Stimulated activated CD4-positive, alpha-beta T cell treated with anti-CD3 and anti-CD28 coated beads, Interleukin-15, amount 100 ng/mL, for 48 hours (primary cell): ENCODE measurements around the gene ERC1.

ENCODE experiments used
- DNase-seq, 2 donors: peaks; one replicate each; pipeline ENCODE4 v3.0.0-alpha.2; 2020; ENCODE audit warnings: low read depth in 2 of 2

Gene ERC1

DNA sequence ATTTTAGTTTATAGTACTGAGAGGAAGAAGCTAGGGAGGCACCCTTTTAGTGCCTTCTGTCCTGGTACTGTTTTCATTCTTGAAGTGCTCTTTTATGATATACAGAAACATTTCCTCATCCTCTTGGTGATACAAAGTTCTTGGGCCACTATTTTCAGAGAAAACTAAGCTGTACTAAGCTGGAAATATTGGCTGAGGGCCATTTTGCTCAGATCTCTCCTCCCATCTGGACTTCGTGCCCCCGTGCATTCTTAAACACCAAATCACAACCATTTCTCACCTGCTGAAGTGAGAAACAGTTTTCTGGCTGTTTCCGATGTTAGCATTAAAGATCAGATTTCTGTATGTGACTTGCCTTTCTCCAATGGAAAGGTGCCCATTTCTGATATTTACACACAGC lies 444.4 kb downstream of the ERC1 start:
- DNase-seq, result no peak

GRCh38 chr12:1436015-1436414 lies 445.0 kb downstream of the ERC1 start:
- no peak for DNase-seq

GRCh38 chr12:1436981-1437380 lies 446.0 kb downstream of the ERC1 start:
- DNase-seq, result no peak

DNA sequence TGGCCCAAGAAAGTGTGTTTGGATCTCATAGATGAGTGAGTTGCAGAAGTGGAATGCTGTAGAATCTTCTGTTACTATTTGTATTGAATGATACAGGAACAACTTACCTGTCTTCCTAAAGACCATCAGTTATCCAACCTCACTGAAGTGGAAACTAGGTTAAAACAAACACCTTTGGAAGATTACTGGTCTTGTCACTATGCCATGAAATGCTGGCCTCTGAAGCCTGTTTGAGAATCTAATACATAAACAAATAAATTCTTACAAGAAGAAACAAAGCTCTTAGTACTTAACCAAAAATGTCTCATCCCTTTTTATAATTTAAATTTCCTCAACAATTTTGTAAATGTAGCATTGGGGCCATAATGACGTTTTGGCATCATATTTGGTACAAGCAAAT lies 448.2 kb downstream of the ERC1 start:
- DNase-seq, result no peak

- DNase-seq, result no peak
These were observed 448.7 kb downstream of the ERC1 start for GRCh38 chr12:1439687-1440086.

DNA sequence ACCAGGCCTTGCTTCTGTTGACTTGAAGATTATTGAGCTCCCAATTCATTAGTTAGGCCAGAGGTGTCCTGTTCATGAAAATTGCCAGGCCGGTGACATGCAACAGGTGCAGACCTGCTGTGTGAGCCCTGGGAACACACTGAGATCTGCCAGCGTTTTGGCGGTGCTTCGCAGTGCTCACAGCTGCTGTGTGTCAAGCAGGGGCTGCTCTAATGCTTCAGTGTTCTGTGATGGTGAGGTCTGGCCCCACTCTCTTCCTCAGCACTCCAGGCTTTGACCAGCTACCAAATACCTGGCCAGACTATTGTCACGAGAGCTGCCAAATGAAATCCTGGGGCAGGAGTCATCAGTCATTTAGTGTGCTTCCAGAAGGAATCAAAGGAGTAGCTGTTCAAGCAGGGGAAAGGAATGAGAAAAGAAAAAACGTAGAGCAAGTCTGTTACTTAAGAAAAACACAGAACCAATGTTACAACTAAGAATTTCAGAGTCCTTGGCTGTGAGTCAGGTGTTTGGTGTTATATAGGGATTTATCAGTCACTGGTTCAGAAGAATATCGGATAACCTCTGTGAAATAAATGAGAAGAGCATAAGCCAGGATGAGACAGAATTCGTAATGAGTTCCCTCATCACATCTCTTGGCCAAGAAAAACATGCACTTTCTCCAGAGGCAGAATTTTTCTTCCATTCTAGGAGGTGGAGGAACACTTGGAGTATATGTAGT lies 452.6 kb downstream of the ERC1 start:
- no peak for DNase-seq

DNA sequence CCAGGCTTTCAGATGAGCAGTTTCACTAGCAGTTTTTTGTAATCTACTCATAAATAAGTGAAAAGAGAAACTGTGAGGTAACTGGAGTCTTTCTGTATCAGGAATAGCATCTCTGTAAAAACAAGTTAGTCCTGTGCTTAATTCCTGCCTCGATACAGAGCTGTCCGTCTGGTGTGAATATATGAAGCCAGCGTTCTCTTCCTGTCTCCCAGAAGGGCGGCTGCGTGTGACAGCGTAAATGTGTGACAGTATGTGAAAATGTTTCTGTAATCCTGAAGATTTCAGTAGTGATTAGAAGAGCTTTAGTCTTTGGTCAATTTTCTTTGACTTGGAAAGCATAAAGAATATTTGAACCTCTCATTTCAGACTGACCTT lies 453.1 kb downstream of the ERC1 start:
- DNase-seq, result no peak

GRCh38 chr12:1445807-1446206 lies 454.8 kb downstream of the ERC1 start:
- DNase-seq, result no peak

GRCh38 chr12:1448336-1448735 lies 457.3 kb downstream of the ERC1 start:
- DNase-seq, result no peak

DNA sequence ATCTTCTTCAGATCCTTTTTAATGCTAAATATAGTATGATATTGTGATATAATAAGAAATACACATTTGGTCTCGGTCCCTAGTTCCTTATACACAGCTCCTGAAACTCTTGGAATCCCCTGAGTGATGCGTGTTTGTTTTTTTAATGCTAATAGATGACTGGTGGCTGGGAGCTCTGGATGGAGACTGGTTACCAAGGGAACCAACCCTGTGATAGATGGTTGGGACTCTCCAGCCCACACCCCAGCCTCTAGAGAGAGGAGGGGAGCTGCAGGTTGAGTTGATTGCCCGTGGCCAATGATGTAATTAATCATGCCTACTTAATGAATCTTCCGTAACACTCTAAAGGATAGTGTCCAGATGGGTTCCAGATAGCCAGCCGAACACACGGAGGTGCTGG lies 462.8 kb downstream of the ERC1 start:
- no peak for DNase-seq

GRCh38 chr12:1456885-1457284 lies 465.9 kb downstream of the ERC1 start:
- DNase-seq, result no peak

- no peak for DNase-seq
These were observed 466.9 kb downstream of the ERC1 start for GRCh38 chr12:1457901-1458300.

GRCh38 chr12:1459339-1459738 lies 468.3 kb downstream of the ERC1 start:
- DNase-seq, result no peak

DNA sequence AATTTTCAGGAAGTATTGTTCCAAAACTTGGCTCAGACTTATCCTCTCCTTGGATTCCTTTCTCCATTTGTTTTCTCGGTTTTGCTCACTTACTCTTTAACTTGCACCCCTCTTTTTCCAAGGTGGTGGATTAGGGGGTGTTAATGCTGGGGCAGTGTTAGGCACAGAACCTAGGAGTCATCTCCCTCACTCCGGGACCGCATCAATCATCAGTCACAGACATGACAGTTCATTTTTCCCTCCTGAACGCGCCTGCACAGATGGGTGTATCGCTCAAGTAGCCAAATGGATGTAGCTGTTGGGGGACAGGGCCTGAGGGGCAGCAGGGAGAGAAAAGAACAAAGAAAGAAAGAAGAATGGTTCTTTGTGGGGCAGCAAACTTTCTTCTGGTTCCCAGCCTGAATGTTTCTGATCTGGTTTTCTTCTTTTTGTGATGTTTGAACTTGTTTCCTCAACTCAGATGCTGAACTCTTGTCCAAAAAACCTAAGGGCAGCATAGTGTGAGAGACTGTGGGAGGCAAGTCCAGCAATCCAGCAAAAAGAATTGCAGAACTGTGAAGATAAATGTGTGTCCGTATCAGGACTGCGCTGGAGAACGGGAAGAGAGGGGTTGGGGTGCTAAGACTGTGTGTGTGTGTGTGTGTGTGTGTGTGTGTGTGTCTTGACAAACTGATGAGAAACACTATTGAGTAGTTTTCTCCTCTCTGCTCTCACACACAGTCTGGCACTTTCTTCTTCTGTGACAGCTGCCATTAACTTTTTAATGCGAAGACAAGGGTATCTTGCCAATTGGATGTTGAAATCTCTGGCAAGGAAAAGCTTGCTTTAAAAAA lies 472.3 kb downstream of the ERC1 start:
- DNase-seq, result no peak

- no peak for DNase-seq
These were observed 473.9 kb downstream of the ERC1 start for GRCh38 chr12:1464925-1465324.

GRCh38 chr12:1465990-1466389 lies 475.0 kb downstream of the ERC1 start:
- no peak for DNase-seq

GRCh38 chr12:1466481-1467154 lies 475.6 kb downstream of the ERC1 start:
- DNase-seq, result no peak

DNA sequence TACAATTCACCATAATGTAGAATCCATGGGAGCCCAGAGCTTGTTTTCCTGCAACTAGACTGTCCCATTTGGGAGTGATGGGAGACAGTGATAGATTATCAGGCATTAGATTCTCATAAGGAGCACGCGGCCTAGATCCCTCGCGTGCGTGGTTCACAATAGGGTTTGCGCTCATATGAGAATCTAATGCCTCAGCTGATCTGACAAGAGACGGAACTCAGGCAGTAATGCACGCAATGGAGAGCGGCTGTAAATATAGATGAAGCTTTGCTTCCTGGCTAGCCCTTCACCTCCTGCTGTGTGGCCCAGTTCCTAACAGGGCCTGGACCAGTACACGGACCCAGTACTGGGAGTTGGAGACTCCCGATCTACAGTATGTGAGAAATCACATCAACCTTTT lies 476.7 kb downstream of the ERC1 start:
- no peak for DNase-seq

DNA sequence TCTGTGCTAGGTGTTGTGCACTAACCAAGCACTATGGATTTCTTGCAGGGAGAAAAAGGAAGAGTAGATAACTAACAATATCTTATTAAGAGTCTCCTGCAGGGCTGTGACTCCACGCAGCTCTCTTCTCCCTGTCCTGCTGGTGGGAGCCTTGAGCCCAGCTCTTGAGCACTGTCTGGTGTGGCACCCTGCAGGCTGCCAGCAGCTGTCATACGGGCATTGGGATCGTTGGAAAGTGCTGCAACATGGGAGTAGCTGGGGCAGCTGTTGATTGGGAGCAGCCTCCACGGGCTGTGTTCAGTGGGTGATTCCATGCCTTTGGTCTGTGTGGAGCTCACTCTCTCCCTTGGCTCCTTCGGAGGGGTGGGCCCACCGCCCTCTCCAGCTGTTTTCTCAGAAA lies 478.0 kb downstream of the ERC1 start:
- DNase-seq, result no peak

- no peak for DNase-seq
These were observed 479.0 kb downstream of the ERC1 start for GRCh38 chr12:1470051-1470450.

- DNase-seq, result no peak
These were observed 480.2 kb downstream of the ERC1 start for GRCh38 chr12:1471224-1471623.

DNA sequence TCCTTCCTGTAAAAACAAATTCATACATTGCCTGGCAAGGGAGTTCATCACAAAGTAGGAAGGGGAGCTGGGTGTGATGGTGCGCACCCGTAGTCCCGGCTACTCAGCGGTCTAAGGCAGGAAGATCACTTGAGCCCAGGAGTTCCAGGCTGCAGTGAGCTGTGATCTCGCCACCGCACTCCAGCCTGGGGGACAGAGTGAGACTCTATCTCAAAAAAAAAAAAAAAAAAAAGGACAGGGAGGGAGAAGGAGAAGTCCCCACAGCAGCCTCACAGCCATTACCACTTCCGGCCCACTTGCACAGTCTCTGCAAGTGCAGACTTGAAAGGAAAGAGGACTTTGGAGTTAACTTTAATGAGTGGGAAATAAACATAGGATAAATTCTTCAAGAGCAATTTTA lies 482.4 kb downstream of the ERC1 start:
- no peak for DNase-seq

DNA sequence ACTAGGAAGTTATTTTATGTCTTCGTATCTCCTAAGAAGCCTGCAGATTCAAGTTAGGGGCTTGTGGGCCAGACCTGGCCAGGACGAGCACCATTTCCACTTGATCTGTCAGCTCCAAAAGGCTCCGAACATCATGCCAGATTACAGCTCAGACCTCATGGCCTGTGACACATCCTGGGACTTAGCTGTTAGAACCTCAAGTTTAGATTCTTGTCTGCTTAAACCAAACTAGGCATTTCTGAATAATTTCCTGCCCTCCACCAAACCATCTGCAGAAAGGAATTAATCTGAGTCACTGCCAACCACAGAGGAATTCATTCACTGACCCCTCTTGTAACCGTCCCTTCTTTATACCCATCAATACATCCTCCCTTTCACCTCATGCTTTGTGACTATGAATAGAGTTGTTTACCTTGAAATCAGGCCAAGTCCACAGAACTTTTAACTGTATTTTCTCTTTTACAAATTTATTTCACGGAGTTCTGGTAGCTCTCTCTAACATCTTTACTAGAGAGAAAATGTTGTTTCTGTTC lies 483.1 kb downstream of the ERC1 start:
- DNase-seq, result peak in 1 of 2 donors; percentile 6
